Measurements from ENCODE around the gene LRRC2.
"Not testable (repeated sequence)": the region's sequence is repeated elsewhere in the genome, so short reads cannot be mapped to it uniquely, and the experiment has no call there.

LRRC2 gene

DNA sequence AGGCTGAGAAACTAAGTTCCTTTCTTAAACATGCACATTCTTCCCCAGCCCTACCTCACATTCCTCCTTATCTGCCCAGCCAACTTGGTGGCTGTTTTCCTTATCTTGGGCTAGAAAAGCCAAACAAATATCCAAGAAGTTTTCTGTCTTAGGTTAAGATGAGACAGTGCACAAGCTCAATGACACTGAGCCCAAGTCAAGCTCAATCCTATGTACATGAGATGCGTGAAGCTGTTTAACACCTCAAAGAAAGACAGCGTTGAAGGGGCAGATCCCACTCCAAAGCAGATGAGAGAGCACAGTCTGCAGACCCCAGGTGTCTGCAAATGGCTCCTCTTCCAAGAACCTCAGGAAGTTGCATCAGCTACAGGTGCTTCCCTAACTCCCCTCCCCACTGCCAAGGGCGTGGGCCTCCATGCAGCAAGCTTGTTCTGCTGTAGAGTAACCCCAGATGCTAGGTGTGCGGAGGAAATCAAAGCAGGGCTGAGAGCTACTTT, 16.6 kb downstream of the LRRC2 start:
- Histone ChIP-seq H3K27me3 (replicated peaks; ENCODE audit: insufficient read depth, low read length) (no peaks in the 10 kb centered on the region), H3F3A (ENCODE audit: insufficient read depth, low read length) (peaks cover 20% of the 10 kb centered on the region), H3K9me2 (replicated peaks; ENCODE audit: insufficient read depth, low read length) (no peaks in the 10 kb centered on the region), H3K4me1 (ENCODE audit: low read length) (peaks cover 41% of the 10 kb centered on the region), H2AFZ (ENCODE audit: low read length) (peak overlapping the region; percentile 37), H3K36me3 (replicated peaks; ENCODE audit: insufficient read depth, low read length) (no peaks in the 10 kb centered on the region), H3K9me3 (replicated peaks; ENCODE audit: insufficient read depth, low read length) (no peaks in the 10 kb centered on the region), H3K27ac (ENCODE audit: low read length) (no peak overlapping the region), H3K4me3 (ENCODE audit: low read length) (no peak overlapping the region), H3K79me2 (ENCODE audit: low read length) (no peaks in the 10 kb centered on the region), H3K4me2 (ENCODE audit: low read depth, low read length) (peak overlapping the region; percentile 9; the same call in 1 of the 2 replicates), H3K9ac (ENCODE audit: low read length) (no peak overlapping the region), H4K20me1 (ENCODE audit: insufficient read depth, low read length) (no peaks in the 10 kb centered on the region)
- peak; percentile 10 for DNase-seq
- TF ChIP-seq, protein P1, sequence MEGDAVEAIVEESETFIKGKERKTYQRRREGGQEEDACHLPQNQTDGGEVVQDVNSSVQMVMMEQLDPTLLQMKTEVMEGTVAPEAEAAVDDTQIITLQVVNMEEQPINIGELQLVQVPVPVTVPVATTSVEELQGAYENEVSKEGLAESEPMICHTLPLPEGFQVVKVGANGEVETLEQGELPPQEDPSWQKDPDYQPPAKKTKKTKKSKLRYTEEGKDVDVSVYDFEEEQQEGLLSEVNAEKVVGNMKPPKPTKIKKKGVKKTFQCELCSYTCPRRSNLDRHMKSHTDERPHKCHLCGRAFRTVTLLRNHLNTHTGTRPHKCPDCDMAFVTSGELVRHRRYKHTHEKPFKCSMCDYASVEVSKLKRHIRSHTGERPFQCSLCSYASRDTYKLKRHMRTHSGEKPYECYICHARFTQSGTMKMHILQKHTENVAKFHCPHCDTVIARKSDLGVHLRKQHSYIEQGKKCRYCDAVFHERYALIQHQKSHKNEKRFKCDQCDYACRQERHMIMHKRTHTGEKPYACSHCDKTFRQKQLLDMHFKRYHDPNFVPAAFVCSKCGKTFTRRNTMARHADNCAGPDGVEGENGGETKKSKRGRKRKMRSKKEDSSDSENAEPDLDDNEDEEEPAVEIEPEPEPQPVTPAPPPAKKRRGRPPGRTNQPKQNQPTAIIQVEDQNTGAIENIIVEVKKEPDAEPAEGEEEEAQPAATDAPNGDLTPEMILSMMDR (IDR thresholded peaks at IDR 0.05; ENCODE audit: low read length): no peak
- TF ChIP-seq EZH2 (optimal IDR thresholded peaks at IDR 0.05; ENCODE audit: low read depth, low read length): no peak
- TF ChIP-seq EZH2phosphoT487 (IDR thresholded peaks at IDR 0.05; ENCODE audit: low read length): no peak

DNA sequence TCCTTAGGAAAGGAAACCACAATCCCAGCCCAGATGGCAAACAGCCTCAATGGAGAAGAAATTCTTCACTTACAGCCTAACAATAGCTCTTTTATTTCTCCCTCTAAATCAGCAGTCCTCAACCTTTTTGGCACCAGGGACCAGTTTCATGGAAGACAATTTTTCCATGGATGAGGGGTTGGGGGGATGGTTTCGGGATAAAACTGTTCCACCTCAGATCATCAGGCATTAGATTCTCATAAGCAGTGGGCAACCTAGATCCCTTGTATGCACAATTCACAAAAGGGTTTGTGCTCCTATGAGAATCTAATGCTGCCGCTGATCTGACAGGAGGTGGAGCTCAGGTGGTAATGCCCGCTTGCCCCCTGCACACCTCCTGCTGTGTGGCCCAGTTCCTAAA, 17.5 kb downstream of the LRRC2 start:
- H3K9me2 ChIP-seq (replicated peaks; ENCODE audit: insufficient read depth, low read length); H4K20me1 ChIP-seq (ENCODE audit: insufficient read depth, low read length); H3K27ac ChIP-seq (ENCODE audit: low read length); H2AFZ ChIP-seq (ENCODE audit: low read length); H3K36me3 ChIP-seq (replicated peaks; ENCODE audit: insufficient read depth, low read length); H3K4me2 ChIP-seq (ENCODE audit: low read depth, low read length); H3K9me3 ChIP-seq (replicated peaks; ENCODE audit: insufficient read depth, low read length); DNase-seq; H3K9ac ChIP-seq (ENCODE audit: low read length); H3K4me3 ChIP-seq (ENCODE audit: low read length); H3K79me2 ChIP-seq (ENCODE audit: low read length); H3K27me3 ChIP-seq (replicated peaks; ENCODE audit: insufficient read depth, low read length): not testable (repeated sequence)
- peaks cover 20% of the 10 kb centered on the region for H3F3A ChIP-seq (ENCODE audit: insufficient read depth, low read length)
- peaks cover 41% of the 10 kb centered on the region for H3K4me1 ChIP-seq (ENCODE audit: low read length)

DNA sequence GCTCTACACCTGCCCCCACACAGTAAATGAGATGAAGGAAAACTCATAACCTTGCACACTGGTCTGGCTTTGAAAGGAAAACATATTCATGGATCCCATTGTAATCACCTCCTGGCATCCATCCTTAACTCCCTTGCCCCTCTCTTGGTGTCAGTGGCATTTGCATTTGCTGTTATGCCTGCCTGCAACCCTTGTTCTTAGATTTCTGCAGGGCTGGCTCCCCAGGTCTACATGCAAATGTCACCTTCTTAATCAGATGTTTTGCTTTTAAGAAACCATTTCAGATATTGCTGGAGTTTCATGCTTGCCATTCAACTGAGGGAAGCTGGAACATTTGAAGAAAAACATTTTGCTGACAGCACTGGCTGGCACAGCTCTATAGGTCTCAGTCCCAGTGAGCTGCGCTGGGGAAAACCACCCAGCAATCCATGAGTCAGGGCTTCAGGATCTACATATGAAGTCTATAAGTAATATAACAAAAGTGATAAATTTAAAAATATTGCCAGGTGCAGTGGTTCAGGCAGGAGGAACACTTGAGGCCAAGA, 19.1 kb downstream of the LRRC2 start:
- Histone ChIP-seq H3K4me3 (ENCODE audit: low read length) (no peak overlapping the region), H4K20me1 (ENCODE audit: insufficient read depth, low read length) (no peaks in the 10 kb centered on the region)
- TF ChIP-seq, protein P1 (IDR thresholded peaks at IDR 0.05; ENCODE audit: low read length): no peak

More for the DNA sequence above, 19.1 kb downstream of the LRRC2 start:
- Histone ChIP-seq H3K36me3 (replicated peaks; ENCODE audit: insufficient read depth, low read length) (no peaks in the 10 kb centered on the region), H2AFZ (ENCODE audit: low read length) (peak overlapping the region; percentile 21; the same call in 1 of the 2 replicates), H3K4me1 (ENCODE audit: low read length) (peaks cover 51% of the 10 kb centered on the region), H3K4me2 (ENCODE audit: low read depth, low read length) (peak overlapping the region; percentile 10; the same call in 1 of the 2 replicates), H3K9ac (ENCODE audit: low read length) (peak overlapping the region; percentile 6; the same call in 1 of the 2 replicates), H3K9me3 (replicated peaks; ENCODE audit: insufficient read depth, low read length) (no peaks in the 10 kb centered on the region), H3K27ac (ENCODE audit: low read length) (peak overlapping the region; percentile 62; the same call in 1 of the 2 replicates), H3K79me2 (ENCODE audit: low read length) (no peaks in the 10 kb centered on the region), H3K27me3 (replicated peaks; ENCODE audit: insufficient read depth, low read length) (no peaks in the 10 kb centered on the region), H3K9me2 (replicated peaks; ENCODE audit: insufficient read depth, low read length) (no peaks in the 10 kb centered on the region), H3F3A (ENCODE audit: insufficient read depth, low read length) (peaks cover 20% of the 10 kb centered on the region)
- peak; percentile 66 for DNase-seq
